ENCODE results near the gene ACTN2.

The ACTN2 gene

DNA sequence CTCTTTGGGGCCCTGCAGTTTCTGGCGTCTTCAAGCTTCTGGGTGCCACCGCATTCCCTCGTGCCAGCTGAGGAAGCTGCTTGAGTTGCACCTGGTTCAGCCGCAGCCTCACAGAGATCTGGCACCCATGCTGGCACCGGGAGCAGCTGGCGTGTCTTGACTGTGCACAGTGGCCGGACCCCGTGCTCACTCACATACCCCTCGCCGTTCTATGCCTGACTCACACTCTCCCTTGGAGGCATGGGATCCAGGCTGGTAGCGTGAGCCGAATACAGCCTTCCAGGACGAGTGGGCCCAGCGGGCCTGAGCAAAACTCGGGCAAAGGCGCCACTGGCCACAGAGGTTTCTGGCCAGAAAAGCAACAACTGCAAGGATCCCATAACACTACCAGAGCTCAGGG is 100.2 kb downstream of the ACTN2 start:
- H3K36me3 ChIP-seq, result no peaks in the 10 kb centered on the region
- no peak overlapping the region for H3K27ac ChIP-seq
- no peaks in the 10 kb centered on the region for H3K27me3 ChIP-seq
- no peaks in the 10 kb centered on the region for H3K9me3 ChIP-seq
- intact Hi-C loops (cut with DNase I; ENCODE audit: low total_unique reads), result no loop called here
- H3K4me3 ChIP-seq, result no peak overlapping the region
- DNase-seq, result no peak
- TF ChIP-seq, protein P1, sequence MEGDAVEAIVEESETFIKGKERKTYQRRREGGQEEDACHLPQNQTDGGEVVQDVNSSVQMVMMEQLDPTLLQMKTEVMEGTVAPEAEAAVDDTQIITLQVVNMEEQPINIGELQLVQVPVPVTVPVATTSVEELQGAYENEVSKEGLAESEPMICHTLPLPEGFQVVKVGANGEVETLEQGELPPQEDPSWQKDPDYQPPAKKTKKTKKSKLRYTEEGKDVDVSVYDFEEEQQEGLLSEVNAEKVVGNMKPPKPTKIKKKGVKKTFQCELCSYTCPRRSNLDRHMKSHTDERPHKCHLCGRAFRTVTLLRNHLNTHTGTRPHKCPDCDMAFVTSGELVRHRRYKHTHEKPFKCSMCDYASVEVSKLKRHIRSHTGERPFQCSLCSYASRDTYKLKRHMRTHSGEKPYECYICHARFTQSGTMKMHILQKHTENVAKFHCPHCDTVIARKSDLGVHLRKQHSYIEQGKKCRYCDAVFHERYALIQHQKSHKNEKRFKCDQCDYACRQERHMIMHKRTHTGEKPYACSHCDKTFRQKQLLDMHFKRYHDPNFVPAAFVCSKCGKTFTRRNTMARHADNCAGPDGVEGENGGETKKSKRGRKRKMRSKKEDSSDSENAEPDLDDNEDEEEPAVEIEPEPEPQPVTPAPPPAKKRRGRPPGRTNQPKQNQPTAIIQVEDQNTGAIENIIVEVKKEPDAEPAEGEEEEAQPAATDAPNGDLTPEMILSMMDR (IDR thresholded peaks at IDR 0.05), result no peak
- no peaks in the 10 kb centered on the region for H3K4me1 ChIP-seq

DNA sequence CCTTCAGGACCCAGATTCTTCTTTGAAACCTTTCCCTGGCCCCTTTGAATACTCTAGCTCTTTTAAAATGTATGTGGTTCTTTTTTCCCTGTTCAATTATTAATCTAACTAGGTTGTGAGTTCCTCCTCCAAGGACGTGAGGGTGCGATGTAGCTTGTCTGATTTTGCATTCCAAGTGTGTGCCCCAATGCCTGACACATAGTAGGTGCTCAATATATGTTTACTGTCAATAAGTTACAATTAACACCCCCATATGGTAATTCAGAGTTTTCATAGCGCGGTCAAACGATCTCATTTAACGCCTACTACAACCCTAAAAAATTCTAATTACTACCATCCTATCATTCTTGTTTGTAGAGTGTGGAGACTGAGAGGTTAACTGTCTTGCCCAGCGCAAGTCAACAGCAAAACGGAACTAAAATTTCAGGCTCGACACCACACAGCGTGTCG is 108.3 kb downstream of the ACTN2 start:
- DNase-seq, result no peak
- H3K9me3 ChIP-seq, result no peaks in the 10 kb centered on the region
- peaks cover 0 to 32% (median 13%) of the 10 kb centered on the region in 4 donors for H3K4me1 ChIP-seq

DNA sequence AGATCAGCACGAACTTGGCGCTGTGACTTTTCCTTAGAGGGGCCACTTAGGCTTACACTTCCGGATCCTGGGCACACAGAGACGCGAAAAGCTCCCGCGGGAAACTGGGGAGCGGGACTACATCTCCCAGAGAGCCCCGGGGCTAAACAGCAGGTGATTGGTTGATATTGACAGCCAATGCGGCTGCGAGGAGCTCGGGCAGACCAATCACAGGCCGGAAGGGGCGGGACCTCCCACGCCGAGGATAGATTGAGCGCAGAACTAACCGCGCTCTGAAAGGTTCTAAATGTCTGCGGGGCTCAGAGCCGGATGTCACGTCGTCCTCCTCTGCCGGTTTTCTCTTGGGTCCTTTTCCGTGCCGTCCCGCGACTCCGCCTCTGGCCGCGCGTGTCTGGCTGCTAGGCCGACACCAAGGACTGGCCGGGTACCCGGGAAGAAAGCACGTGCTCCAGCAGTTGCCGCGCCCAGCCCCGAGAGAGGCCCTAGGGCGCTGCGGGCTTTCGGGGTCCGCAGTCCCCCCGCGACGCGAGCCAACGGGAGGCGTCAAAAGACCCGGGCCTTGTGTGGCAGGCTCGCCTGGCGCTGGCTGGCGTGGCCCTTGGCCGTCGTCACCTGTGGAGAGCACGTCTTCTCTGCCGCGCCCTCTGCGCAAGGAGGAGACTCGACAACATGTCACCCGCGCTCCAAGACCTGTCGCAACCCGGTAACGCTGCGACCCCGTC is 108.9 kb downstream of the ACTN2 start, which contains the start of gene MTR:
TSS of gene MTR (plus strand) at position 258 of the 722 bp plus-strand sequence. CDS start at position 670, 412 bp downstream.
- H3K9me3 ChIP-seq, result no peaks in the 10 kb centered on the region
- H3K27ac ChIP-seq, result peak within 1 kb of the TSS; percentile 93 to 97
- DNase-seq, result peak; percentile 99
- no peaks in the 10 kb centered on the region for H3K36me3 ChIP-seq
- H3K4me1 ChIP-seq, result peaks cover 0 to 36% (median 15%) of the 10 kb centered on the region in 4 donors
- no peaks in the 10 kb centered on the region for H3K27me3 ChIP-seq
- peak within 1 kb of the TSS; percentile 86 to 89 for H3K4me3 ChIP-seq
- TF ChIP-seq, protein P1 (IDR thresholded peaks at IDR 0.05), result peak in 1 of 2 experiments; percentile 4
- intact Hi-C loops (cut with DNase I; ENCODE audit: low total_unique reads), result no loop called here

More for the DNA sequence above, 108.3 kb downstream of the ACTN2 start:
- Histone ChIP-seq H3K36me3 (no peaks in the 10 kb centered on the region), H3K27ac (peak overlapping the region; percentile 93 to 97), H3K4me3 (peak overlapping the region; percentile 86 to 89), H3K27me3 (no peaks in the 10 kb centered on the region)
- intact Hi-C loops (cut with DNase I; ENCODE audit: low total_unique reads), result no loop called here
- TF ChIP-seq, protein P1 (IDR thresholded peaks at IDR 0.05), result no peak

DNA sequence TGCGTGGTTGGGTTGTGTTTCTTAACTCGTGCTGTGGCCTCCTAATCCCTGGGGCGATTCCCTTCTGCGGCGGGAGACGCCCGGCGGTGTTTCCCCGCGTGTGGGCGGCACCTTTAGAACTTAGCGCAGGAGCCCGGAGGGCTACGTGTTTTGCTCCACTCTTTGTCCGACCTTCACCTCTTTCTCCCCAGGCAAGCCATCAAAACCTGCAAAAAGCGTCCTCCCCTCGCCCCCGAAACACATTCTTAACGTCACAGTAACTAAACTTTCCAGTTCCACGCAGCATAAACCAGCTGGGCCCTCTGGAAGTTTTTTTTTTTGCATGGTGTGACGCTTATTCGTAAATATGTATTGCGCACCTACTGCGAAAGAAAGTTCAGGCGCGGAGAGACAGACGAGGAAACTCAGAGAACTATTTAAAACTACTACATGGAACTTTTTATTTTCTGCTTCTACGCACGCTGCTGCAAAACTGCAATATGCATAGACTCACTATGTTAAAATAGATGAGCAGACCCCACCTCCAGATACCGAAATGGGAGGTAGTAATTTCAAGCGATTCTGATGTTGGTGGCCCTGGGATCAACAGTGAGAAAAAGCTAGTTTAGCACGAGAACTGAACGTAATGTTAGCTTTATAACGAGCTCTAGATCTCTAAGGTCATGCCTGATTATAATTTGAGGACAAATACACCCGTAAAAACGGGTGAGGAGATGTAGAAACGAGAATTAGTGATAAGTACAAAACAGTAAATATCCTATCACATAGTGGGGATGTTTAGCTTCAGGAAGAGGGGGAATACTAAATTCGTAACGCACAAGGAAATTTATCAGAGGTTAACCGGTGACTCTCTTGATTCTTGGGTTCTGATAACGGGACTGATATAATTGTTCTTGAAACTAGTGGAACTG is 109.7 kb downstream of the ACTN2 start:
- H3K4me1 ChIP-seq, result peaks cover 0 to 36% (median 15%) of the 10 kb centered on the region in 4 donors
- TF ChIP-seq, protein P1 (IDR thresholded peaks at IDR 0.05), result peak in 1 of 2 experiments; percentile 2
- intact Hi-C loops (cut with DNase I; ENCODE audit: low total_unique reads), result no loop called here
- peak overlapping the region; percentile 86 to 89 for H3K4me3 ChIP-seq
- peak overlapping the region; percentile 93 to 97 for H3K27ac ChIP-seq
- peak in 1 of 2 donors; percentile 84 for DNase-seq
- H3K36me3 ChIP-seq, result no peaks in the 10 kb centered on the region
- no peaks in the 10 kb centered on the region for H3K27me3 ChIP-seq
- no peaks in the 10 kb centered on the region for H3K9me3 ChIP-seq

DNA sequence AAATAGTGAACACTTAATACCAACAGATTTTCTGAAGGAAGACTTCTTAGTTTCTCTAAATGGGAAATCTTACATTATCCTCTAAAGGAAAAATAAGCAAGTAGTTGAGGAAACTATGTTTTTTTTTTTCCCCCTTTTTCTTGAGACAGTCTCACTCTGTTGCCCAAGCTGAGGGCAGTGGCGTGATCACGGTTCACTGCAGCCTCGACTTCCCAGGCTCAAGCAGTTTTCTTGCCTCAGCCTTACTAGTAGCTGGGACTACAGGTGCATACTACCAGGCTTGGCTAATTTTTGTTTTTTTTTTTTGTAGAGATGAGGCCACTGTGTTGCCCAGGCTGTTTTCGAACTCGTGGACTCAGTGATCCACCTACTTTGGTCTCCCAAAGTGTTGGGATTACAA is 112.7 kb downstream of the ACTN2 start:
- intact Hi-C loops (cut with DNase I; ENCODE audit: low total_unique reads), result no loop called here
- H3K27me3 ChIP-seq, result no peaks in the 10 kb centered on the region
- H3K4me1 ChIP-seq, result peaks cover 0 to 41% (median 15%) of the 10 kb centered on the region in 4 donors
- no peak overlapping the region for H3K4me3 ChIP-seq
- no peak overlapping the region for H3K27ac ChIP-seq
- H3K9me3 ChIP-seq, result no peaks in the 10 kb centered on the region
- TF ChIP-seq, protein P1 (IDR thresholded peaks at IDR 0.05), result no peak
- DNase-seq, result no peak
- peaks cover 0 to 8% (median 7%) of the 10 kb centered on the region in 3 donors for H3K36me3 ChIP-seq

All from tibial artery (tissue), 4 donors.